GM19467 (cell line): ENCODE measurements around the gene KLK6.

Experiments
- ATAC-seq: cut with Tn5 transposase; IDR thresholded peaks from one replicate; pipeline ENCODE4 v1.9.1; 2021; ENCODE audit warnings: mild to moderate bottlenecking, moderate library complexity; ENCODE audit not compliant: unreplicated experiment

Gene KLK6

GRCh38 chr19:50969413-50969760, at the start of gene KLK6:
Gene KLK6, minus strand, starts transcription at chr19:50969591. Its CDS starts 1,487 bp downstream, at chr19:50968104.
- ATAC-seq = no peak

- no peak for ATAC-seq
These were observed 49.6 kb upstream of the KLK6 start for GRCh38 chr19:51018745-51019543.

- ATAC-seq = no peak
These were observed 47.6 kb upstream of the KLK6 start for GRCh38 chr19:51016798-51017683.

GRCh38 chr19:51015691-51016267, 46.4 kb upstream of the KLK6 start:
- ATAC-seq = no peak

GRCh38 chr19:51014242-51014641, 44.9 kb upstream of the KLK6 start:
- ATAC-seq = no peak

GRCh38 chr19:51012661-51013190, 43.3 kb upstream of the KLK6 start:
- ATAC-seq = no peak

GRCh38 chr19:51010066-51010795, 40.8 kb upstream of the KLK6 start:
- ATAC-seq = no peak

GRCh38 chr19:51009061-51009891, 39.9 kb upstream of the KLK6 start:
- ATAC-seq = no peak

- no peak for ATAC-seq
These were observed 38.1 kb upstream of the KLK6 start for GRCh38 chr19:51007488-51007887.

- ATAC-seq = no peak
These were observed 37.0 kb upstream of the KLK6 start for GRCh38 chr19:51006406-51006805.

GRCh38 chr19:51005248-51005647, 35.9 kb upstream of the KLK6 start:
- no peak for ATAC-seq

- no peak for ATAC-seq
These were observed 33.9 kb upstream of the KLK6 start for GRCh38 chr19:51003316-51003715.

GRCh38 chr19:51002542-51003311, 33.3 kb upstream of the KLK6 start:
- ATAC-seq = no peak

GRCh38 chr19:51002089-51002532, 32.7 kb upstream of the KLK6 start:
- ATAC-seq = no peak

- no peak for ATAC-seq
These were observed 32.1 kb upstream of the KLK6 start, which contains the start of gene KLK8 for GRCh38 chr19:51001515-51001914. Gene KLK8, minus strand, starts transcription at chr19:51001604. Its CDS starts 437 bp downstream, at chr19:51001167.

GRCh38 chr19:51000981-51001380, 31.6 kb upstream of the KLK6 start:
- no peak for ATAC-seq

GRCh38 chr19:51000426-51000825, 31.0 kb upstream of the KLK6 start:
- ATAC-seq = no peak

- ATAC-seq = no peak
These were observed 29.3 kb upstream of the KLK6 start for GRCh38 chr19:50998686-50999085.

GRCh38 chr19:50998061-50998460, 28.7 kb upstream of the KLK6 start:
- no peak for ATAC-seq
